Neural progenitor cell (in vitro differentiated cells): Measurements from ENCODE around the gene PQBP1. TPM values are rescaled to one million over a fixed set of nuclear protein-coding genes. Genes with fewer than 3 reads are reported as not detected.

Experiments used
- DNase-seq: peaks from one replicate; pipeline ENCODE4 v3.0.0-alpha.2; 2016; ENCODE audit warnings: low spot score
- H2AFZ ChIP-seq: fragments of 200-600 bp; sonication (generic); replicated peaks from 2 replicates; pipeline ENCODE4 v1.6.1; 2016; ENCODE audit warnings: antibody characterized with exemption
- H3F3A ChIP-seq: fragments of 200-600 bp; sonication (generic); 2 replicates; pipeline ENCODE4 v1.6.1; 2016; ENCODE audit warnings: antibody characterized with exemption, low read depth
- H3K27ac ChIP-seq: fragments of 200-600 bp; sonication (generic); 2 replicates; pipeline ENCODE4 v1.5.1; 2016; ENCODE audit warnings: mild to moderate bottlenecking
- H3K27me3 ChIP-seq: fragments of 200-600 bp; sonication (generic); 2 replicates; pipeline ENCODE4 v1.6.1; 2016; ENCODE audit warnings: mild to moderate bottlenecking, moderate library complexity
- H3K36me3 ChIP-seq: fragments of 200-600 bp; sonication (generic); 2 replicates; pipeline ENCODE4 v1.5.1; 2016
- H3K4me1 ChIP-seq: fragments of 200-600 bp; sonication (generic); 2 replicates; pipeline ENCODE4 v1.6.1; 2016; ENCODE audit warnings: mixed run types
- H3K4me2 ChIP-seq: fragments of 200-600 bp; sonication (generic); 2 replicates; pipeline ENCODE4 v1.6.1; 2016
- H3K4me3 ChIP-seq: fragments of 200-600 bp; sonication (generic); 2 replicates; pipeline ENCODE4 v1.5.1; 2016
- H3K79me2 ChIP-seq: fragments of 200-600 bp; sonication (generic); 2 replicates; pipeline ENCODE4 v1.6.1; 2016; ENCODE audit warnings: low read depth
- H3K9ac ChIP-seq: fragments of 200-600 bp; sonication (generic); 2 replicates; pipeline ENCODE4 v1.6.1; 2016
- H3K9me3 ChIP-seq: fragments of 200-600 bp; sonication (generic); 2 replicates; pipeline ENCODE4 v1.5.1; 2016; ENCODE audit warnings: low read depth
- H4K20me1 ChIP-seq: fragments of 200-600 bp; sonication (generic); 2 replicates; pipeline ENCODE4 v1.6.1; 2016; ENCODE audit warnings: low read depth
- H3K27ac Mint-ChIP-seq: 3 replicates; pipeline ENCODE4 v1.8.0; 2021; ENCODE audit warnings: mixed read lengths
- H3K27me3 Mint-ChIP-seq: 2 replicates; pipeline ENCODE4 v1.8.0; 2022; ENCODE audit warnings: low read depth, mild to moderate bottlenecking, inconsistent platforms, moderate library complexity, mixed read lengths; ENCODE audit not compliant: insufficient read depth
- H3K36me3 Mint-ChIP-seq: 3 replicates; pipeline ENCODE4 v1.8.0; 2021; ENCODE audit warnings: mixed read lengths
- H3K4me1 Mint-ChIP-seq: 3 replicates; pipeline ENCODE4 v1.8.0; 2021; ENCODE audit warnings: mixed read lengths
- H3K4me3 Mint-ChIP-seq: 3 replicates; pipeline ENCODE4 v1.8.0; 2021; ENCODE audit warnings: mild to moderate bottlenecking, moderate library complexity, mixed read lengths
- H3K9me3 Mint-ChIP-seq: 3 replicates; pipeline ENCODE4 v1.8.0; 2020; ENCODE audit warnings: mixed read lengths
- CTCF ChIP-seq: fragments of 200-600 bp; sonication (generic); IDR thresholded peaks from 2 replicates; pipeline ENCODE4 v1.5.1; 2017; ENCODE audit warnings: antibody characterized with exemption, mild to moderate bottlenecking
- EZH2 ChIP-seq: fragments of 200-600 bp; sonication (generic); IDR thresholded peaks from 2 replicates; pipeline ENCODE4 v1.6.1; 2017; ENCODE audit warnings: antibody characterized with exemption, mild to moderate bottlenecking, moderate library complexity
- EZH2phosphoT487 ChIP-seq: fragments of 200-600 bp; sonication (generic); IDR thresholded peaks from 2 replicates; pipeline ENCODE4 v1.6.1; 2017; ENCODE audit warnings: antibody characterized with exemption
- total RNA-seq: library from RNA; depleted of rRNA; stranded (reverse); fragments of >200 nt; gene quantifications from 2 replicates; pipeline ENCODE4 v1.2.3, GENCODE V29; 2015; ENCODE audit warnings: low replicate concordance

The PQBP1 gene
- total RNA-seq, 1 donor from 2014 or later: 26.9 TPM

- no peaks in the 10 kb centered on the region for H3K36me3 ChIP-seq
- no peaks in the 10 kb centered on the region for H3K9me3 ChIP-seq
- Mint-ChIP-seq H3K27ac (no peak overlapping the region), H3K4me1 (peaks cover 18% of the 10 kb centered on the region), H3K27me3 (peaks cover 4% of the 10 kb centered on the region), H3K36me3 (no peaks in the 10 kb centered on the region), H3K9me3 (peaks cover 16% of the 10 kb centered on the region), H3K4me3 (no peak overlapping the region)
- no peak overlapping the region for H3K4me2 ChIP-seq
- no peak overlapping the region for H3K4me3 ChIP-seq
- no peak overlapping the region for H3K9ac ChIP-seq
- peaks cover 20% of the 10 kb centered on the region for H3F3A ChIP-seq
- peaks cover 5% of the 10 kb centered on the region for H4K20me1 ChIP-seq
- DNase-seq: no peak
- H2AFZ ChIP-seq: no peak overlapping the region
- no peak overlapping the region for H3K27ac ChIP-seq
- H3K4me1 ChIP-seq: peaks cover 5% of the 10 kb centered on the region
- H3K79me2 ChIP-seq: peaks cover 47% of the 10 kb centered on the region
- H3K27me3 ChIP-seq: no peaks in the 10 kb centered on the region
- TF ChIP-seq EZH2phosphoT487 (no peak), CTCF (no peak), EZH2 (no peak)
These were observed 16.1 kb downstream of the PQBP1 start for GRCh38 chrX:48913605-48914366.

GRCh38 chrX:48914593-48915493, 17.1 kb downstream of the PQBP1 start:
- H3F3A ChIP-seq: peaks cover 25% of the 10 kb centered on the region
- Mint-ChIP-seq H3K4me3 (no peak overlapping the region), H3K9me3 (peaks cover 15% of the 10 kb centered on the region), H3K27ac (no peak overlapping the region), H3K36me3 (no peaks in the 10 kb centered on the region), H3K27me3 (peaks cover 4% of the 10 kb centered on the region), H3K4me1 (peaks cover 24% of the 10 kb centered on the region)
- no peak overlapping the region for H3K4me3 ChIP-seq
- no peak overlapping the region for H3K4me2 ChIP-seq
- H4K20me1 ChIP-seq: peaks cover 6% of the 10 kb centered on the region
- no peaks in the 10 kb centered on the region for H3K36me3 ChIP-seq
- DNase-seq: no peak
- no peaks in the 10 kb centered on the region for H3K27me3 ChIP-seq
- H2AFZ ChIP-seq: no peak overlapping the region
- no peak overlapping the region for H3K27ac ChIP-seq
- H3K9ac ChIP-seq: no peak overlapping the region
- H3K79me2 ChIP-seq: peaks cover 47% of the 10 kb centered on the region
- H3K4me1 ChIP-seq: peaks cover 5% of the 10 kb centered on the region
- no peaks in the 10 kb centered on the region for H3K9me3 ChIP-seq
- no peak for TF ChIP-seq EZH2
- TF ChIP-seq EZH2phosphoT487: no peak
- no peak for TF ChIP-seq CTCF

- Mint-ChIP-seq H3K27me3 (peaks cover 4% of the 10 kb centered on the region), H3K36me3 (peaks cover 3% of the 10 kb centered on the region), H3K4me1 (peaks cover 29% of the 10 kb centered on the region), H3K4me3 (peak overlapping the region; percentile 91), H3K9me3 (peaks cover 5% of the 10 kb centered on the region), H3K27ac (peak overlapping the region; percentile 69)
- H3K27me3 ChIP-seq: no peaks in the 10 kb centered on the region
- no peak overlapping the region for H2AFZ ChIP-seq
- peaks cover 19% of the 10 kb centered on the region for H4K20me1 ChIP-seq
- peak overlapping the region; percentile 86 for H3K4me2 ChIP-seq
- peak overlapping the region; percentile 77 for H3K4me3 ChIP-seq
- no peaks in the 10 kb centered on the region for H3K36me3 ChIP-seq
- no peak overlapping the region for H3K27ac ChIP-seq
- peaks cover 21% of the 10 kb centered on the region for H3F3A ChIP-seq
- peak; percentile 95 for DNase-seq
- no peak overlapping the region for H3K9ac ChIP-seq
- H3K9me3 ChIP-seq: no peaks in the 10 kb centered on the region
- no peak for TF ChIP-seq EZH2
- TF ChIP-seq CTCF: peak; percentile 91
- peaks cover 5% of the 10 kb centered on the region for H3K4me1 ChIP-seq
- peaks cover 32% of the 10 kb centered on the region for H3K79me2 ChIP-seq
These were observed 19.6 kb downstream of the PQBP1 start for GRCh38 chrX:48917139-48918001.
